Measurements from ENCODE around the gene SLC4A4. TPM values are rescaled to one million over a fixed set of nuclear protein-coding genes. Genes with fewer than 3 reads are reported as not detected.

SLC4A4 gene
- total RNA-seq, 4 donors from 2014 or later, result 0.30 to 0.56 (median 0.34) TPM; not detected in 1

GRCh38 chr4:71538528-71538927, 199.7 kb downstream of the SLC4A4 start:
- Histone ChIP-seq H3K27me3 (no peaks in the 10 kb centered on the region), H3K9me3 (no peaks in the 10 kb centered on the region), H3K4me3 (no peak overlapping the region), H3K36me3 (no peaks in the 10 kb centered on the region), H3K27ac (no peak overlapping the region), H3K4me1 (no peaks in the 10 kb centered on the region)
- TF ChIP-seq EP300 (IDR thresholded peaks at IDR 0.05), result no peak
- WGBS, result 72% methylated on average over 2 of the region's 2 CpGs
- no peak for DNase-seq (ENCODE audit: low spot score in 2 of 2)

GRCh38 chr4:71540749-71541269, 202.0 kb downstream of the SLC4A4 start:
- no peak for DNase-seq (ENCODE audit: low spot score in 2 of 2)
- no peak overlapping the region for H3K4me3 ChIP-seq
- no peaks in the 10 kb centered on the region for H3K9me3 ChIP-seq
- H3K36me3 ChIP-seq, result no peaks in the 10 kb centered on the region
- H3K27me3 ChIP-seq, result no peaks in the 10 kb centered on the region
- H3K4me1 ChIP-seq, result no peaks in the 10 kb centered on the region
- WGBS, result 55% methylated on average over 4 of the region's 4 CpGs
- no peak overlapping the region for H3K27ac ChIP-seq
- TF ChIP-seq EP300 (IDR thresholded peaks at IDR 0.05), result no peak
- no peak for TF ChIP-seq POLR2AphosphoS5 (IDR thresholded peaks at IDR 0.05)
- no peak for TF ChIP-seq CTCF (IDR thresholded peaks at IDR 0.05)
- TF ChIP-seq POLR2A (IDR thresholded peaks at IDR 0.05), result no peak

- Histone ChIP-seq H3K9me3 (no peaks in the 10 kb centered on the region), H3K4me1 (no peaks in the 10 kb centered on the region), H3K27me3 (no peaks in the 10 kb centered on the region), H3K4me3 (no peak overlapping the region), H3K27ac (no peak overlapping the region), H3K36me3 (no peaks in the 10 kb centered on the region)
- 83% methylated on average over 2 of the region's 2 CpGs for WGBS
- TF ChIP-seq POLR2AphosphoS5 (IDR thresholded peaks at IDR 0.05) (no peak), EP300 (IDR thresholded peaks at IDR 0.05) (no peak), CTCF (IDR thresholded peaks at IDR 0.05) (no peak), POLR2A (IDR thresholded peaks at IDR 0.05) (no peak)
- no peak for DNase-seq (ENCODE audit: low spot score in 2 of 2)
Observed at GRCh38 chr4:71541541-71541940, 202.7 kb downstream of the SLC4A4 start.

- Histone ChIP-seq H3K4me3 (no peak overlapping the region), H3K36me3 (no peaks in the 10 kb centered on the region), H3K27ac (no peak overlapping the region), H3K4me1 (no peaks in the 10 kb centered on the region), H3K27me3 (no peaks in the 10 kb centered on the region), H3K9me3 (no peaks in the 10 kb centered on the region)
- WGBS, result 80% methylated on average over 3 of the region's 3 CpGs
- no peak for DNase-seq (ENCODE audit: low spot score in 2 of 2)
- TF ChIP-seq EP300 (IDR thresholded peaks at IDR 0.05) (no peak), POLR2AphosphoS5 (IDR thresholded peaks at IDR 0.05) (no peak)
Observed at GRCh38 chr4:71545168-71545567, 206.3 kb downstream of the SLC4A4 start.

GRCh38 chr4:71549516-71550160, 210.8 kb downstream of the SLC4A4 start:
- WGBS, result 61% methylated on average over 3 of the region's 3 CpGs
- no peak for TF ChIP-seq POLR2A (IDR thresholded peaks at IDR 0.05)
- no peak for TF ChIP-seq CTCF (IDR thresholded peaks at IDR 0.05)
- TF ChIP-seq EP300 (IDR thresholded peaks at IDR 0.05), result no peak
- TF ChIP-seq POLR2AphosphoS5 (IDR thresholded peaks at IDR 0.05), result no peak
- Histone ChIP-seq H3K4me3 (no peak overlapping the region), H3K27me3 (no peaks in the 10 kb centered on the region), H3K4me1 (no peaks in the 10 kb centered on the region), H3K27ac (no peak overlapping the region), H3K36me3 (no peaks in the 10 kb centered on the region), H3K9me3 (no peaks in the 10 kb centered on the region)
- no peak for DNase-seq (ENCODE audit: low spot score in 2 of 2)

GRCh38 chr4:71550220-71551165, 211.7 kb downstream of the SLC4A4 start:
- TF ChIP-seq POLR2AphosphoS5 (IDR thresholded peaks at IDR 0.05) (no peak), EP300 (IDR thresholded peaks at IDR 0.05) (no peak), POLR2A (IDR thresholded peaks at IDR 0.05) (no peak), CTCF (IDR thresholded peaks at IDR 0.05) (no peak)
- 58% methylated on average over 7 of the region's 7 CpGs for WGBS
- H3K27ac ChIP-seq, result no peak overlapping the region
- H3K4me1 ChIP-seq, result no peaks in the 10 kb centered on the region
- no peak overlapping the region for H3K4me3 ChIP-seq
- DNase-seq (ENCODE audit: low spot score in 2 of 2), result no peak
- no peaks in the 10 kb centered on the region for H3K27me3 ChIP-seq
- no peaks in the 10 kb centered on the region for H3K36me3 ChIP-seq
- no peaks in the 10 kb centered on the region for H3K9me3 ChIP-seq

Measured in suprapubic skin (tissue), 4 donors.